ENCODE measurements around the gene F10. TPM values are rescaled to one million over a fixed set of nuclear protein-coding genes. Genes with fewer than 3 reads are reported as not detected.

F10 gene
- total and polyA plus RNA-seq, 4 donors: 85.3 to 199 (median 117) TPM

DNA sequence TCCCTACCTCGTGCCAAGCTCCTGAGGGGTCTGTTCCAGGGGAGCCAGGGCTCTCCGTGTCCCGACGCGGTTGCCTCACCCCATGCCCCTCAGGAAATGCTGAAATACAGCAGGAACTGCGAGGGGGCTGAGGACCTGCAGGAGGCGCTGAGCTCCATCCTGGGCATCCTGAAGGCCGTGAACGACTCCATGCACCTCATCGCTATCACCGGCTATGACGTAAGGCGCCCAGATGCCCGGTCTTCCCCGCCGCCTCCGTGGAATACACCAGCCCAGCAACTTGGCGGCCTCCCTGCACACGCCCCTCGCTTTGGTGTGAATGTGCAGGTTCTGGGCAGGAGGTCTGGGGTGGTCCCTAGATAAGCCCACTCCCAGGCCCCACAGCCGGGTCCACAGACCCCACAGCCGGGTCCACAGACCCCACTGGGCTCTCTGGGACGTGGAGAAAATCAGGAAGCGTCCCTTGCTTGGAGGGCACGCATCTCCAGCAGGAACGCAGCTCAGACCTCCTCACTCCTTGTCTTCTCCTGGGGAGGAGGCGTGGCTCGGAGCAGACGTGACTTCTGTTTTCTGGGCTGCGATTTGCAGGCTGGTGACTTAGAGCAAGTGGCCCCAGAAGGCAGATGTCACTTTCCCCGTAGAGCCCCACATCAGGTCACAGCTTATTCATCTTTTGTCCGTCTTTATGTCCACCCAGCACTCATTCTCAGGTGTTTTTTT is 36.4 kb upstream of the F10 start:
- 90% methylated on average over 32 of the region's 32 CpGs for WGBS

More for the DNA sequence above, 36.4 kb upstream of the F10 start:
- TF ChIP-seq EGR1 (IDR thresholded peaks at IDR 0.05; ENCODE audit: low read depth in 2 of 2) (no peak), SP1 (IDR thresholded peaks at IDR 0.05) (no peak), FOXA1 (IDR thresholded peaks at IDR 0.05) (no peak), HNF4A (conservative IDR thresholded peaks at IDR 0.05) (no peak), YY1 (IDR thresholded peaks at IDR 0.05) (no peak), HNF4G (IDR thresholded peaks at IDR 0.05) (no peak), JUND (IDR thresholded peaks at IDR 0.05) (no peak), NR2F2 (IDR thresholded peaks at IDR 0.05) (no peak)
- TF ChIP-seq, protein P1, sequence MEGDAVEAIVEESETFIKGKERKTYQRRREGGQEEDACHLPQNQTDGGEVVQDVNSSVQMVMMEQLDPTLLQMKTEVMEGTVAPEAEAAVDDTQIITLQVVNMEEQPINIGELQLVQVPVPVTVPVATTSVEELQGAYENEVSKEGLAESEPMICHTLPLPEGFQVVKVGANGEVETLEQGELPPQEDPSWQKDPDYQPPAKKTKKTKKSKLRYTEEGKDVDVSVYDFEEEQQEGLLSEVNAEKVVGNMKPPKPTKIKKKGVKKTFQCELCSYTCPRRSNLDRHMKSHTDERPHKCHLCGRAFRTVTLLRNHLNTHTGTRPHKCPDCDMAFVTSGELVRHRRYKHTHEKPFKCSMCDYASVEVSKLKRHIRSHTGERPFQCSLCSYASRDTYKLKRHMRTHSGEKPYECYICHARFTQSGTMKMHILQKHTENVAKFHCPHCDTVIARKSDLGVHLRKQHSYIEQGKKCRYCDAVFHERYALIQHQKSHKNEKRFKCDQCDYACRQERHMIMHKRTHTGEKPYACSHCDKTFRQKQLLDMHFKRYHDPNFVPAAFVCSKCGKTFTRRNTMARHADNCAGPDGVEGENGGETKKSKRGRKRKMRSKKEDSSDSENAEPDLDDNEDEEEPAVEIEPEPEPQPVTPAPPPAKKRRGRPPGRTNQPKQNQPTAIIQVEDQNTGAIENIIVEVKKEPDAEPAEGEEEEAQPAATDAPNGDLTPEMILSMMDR (IDR thresholded peaks at IDR 0.05; ENCODE audit: low read depth, low read length, missing input control): no peak
- TF ChIP-seq, protein P2, sequence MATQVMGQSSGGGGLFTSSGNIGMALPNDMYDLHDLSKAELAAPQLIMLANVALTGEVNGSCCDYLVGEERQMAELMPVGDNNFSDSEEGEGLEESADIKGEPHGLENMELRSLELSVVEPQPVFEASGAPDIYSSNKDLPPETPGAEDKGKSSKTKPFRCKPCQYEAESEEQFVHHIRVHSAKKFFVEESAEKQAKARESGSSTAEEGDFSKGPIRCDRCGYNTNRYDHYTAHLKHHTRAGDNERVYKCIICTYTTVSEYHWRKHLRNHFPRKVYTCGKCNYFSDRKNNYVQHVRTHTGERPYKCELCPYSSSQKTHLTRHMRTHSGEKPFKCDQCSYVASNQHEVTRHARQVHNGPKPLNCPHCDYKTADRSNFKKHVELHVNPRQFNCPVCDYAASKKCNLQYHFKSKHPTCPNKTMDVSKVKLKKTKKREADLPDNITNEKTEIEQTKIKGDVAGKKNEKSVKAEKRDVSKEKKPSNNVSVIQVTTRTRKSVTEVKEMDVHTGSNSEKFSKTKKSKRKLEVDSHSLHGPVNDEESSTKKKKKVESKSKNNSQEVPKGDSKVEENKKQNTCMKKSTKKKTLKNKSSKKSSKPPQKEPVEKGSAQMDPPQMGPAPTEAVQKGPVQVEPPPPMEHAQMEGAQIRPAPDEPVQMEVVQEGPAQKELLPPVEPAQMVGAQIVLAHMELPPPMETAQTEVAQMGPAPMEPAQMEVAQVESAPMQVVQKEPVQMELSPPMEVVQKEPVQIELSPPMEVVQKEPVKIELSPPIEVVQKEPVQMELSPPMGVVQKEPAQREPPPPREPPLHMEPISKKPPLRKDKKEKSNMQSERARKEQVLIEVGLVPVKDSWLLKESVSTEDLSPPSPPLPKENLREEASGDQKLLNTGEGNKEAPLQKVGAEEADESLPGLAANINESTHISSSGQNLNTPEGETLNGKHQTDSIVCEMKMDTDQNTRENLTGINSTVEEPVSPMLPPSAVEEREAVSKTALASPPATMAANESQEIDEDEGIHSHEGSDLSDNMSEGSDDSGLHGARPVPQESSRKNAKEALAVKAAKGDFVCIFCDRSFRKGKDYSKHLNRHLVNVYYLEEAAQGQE (IDR thresholded peaks at IDR 0.05): no peak
- TF ChIP-seq, protein P3, sequence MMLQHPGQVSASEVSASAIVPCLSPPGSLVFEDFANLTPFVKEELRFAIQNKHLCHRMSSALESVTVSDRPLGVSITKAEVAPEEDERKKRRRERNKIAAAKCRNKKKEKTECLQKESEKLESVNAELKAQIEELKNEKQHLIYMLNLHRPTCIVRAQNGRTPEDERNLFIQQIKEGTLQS (IDR thresholded peaks at IDR 0.05): no peak
- TF ChIP-seq, protein P4, sequence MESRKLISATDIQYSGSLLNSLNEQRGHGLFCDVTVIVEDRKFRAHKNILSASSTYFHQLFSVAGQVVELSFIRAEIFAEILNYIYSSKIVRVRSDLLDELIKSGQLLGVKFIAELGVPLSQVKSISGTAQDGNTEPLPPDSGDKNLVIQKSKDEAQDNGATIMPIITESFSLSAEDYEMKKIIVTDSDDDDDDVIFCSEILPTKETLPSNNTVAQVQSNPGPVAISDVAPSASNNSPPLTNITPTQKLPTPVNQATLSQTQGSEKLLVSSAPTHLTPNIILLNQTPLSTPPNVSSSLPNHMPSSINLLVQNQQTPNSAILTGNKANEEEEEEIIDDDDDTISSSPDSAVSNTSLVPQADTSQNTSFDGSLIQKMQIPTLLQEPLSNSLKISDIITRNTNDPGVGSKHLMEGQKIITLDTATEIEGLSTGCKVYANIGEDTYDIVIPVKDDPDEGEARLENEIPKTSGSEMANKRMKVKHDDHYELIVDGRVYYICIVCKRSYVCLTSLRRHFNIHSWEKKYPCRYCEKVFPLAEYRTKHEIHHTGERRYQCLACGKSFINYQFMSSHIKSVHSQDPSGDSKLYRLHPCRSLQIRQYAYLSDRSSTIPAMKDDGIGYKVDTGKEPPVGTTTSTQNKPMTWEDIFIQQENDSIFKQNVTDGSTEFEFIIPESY (IDR thresholded peaks at IDR 0.05): no peak
- TF ChIP-seq, protein P5, sequence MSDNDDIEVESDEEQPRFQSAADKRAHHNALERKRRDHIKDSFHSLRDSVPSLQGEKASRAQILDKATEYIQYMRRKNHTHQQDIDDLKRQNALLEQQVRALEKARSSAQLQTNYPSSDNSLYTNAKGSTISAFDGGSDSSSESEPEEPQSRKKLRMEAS (IDR thresholded peaks at IDR 0.05): no peak
- H3K9me3 ChIP-seq (ENCODE audit: control insufficient read depth in 4 of 4, low read length in 3 of 4): no peaks in the 10 kb centered on the region
- peaks cover 0 to 34% (median 7%) of the 10 kb centered on the region in 4 donors for H3K36me3 ChIP-seq (ENCODE audit: control insufficient read depth in 4 of 4, insufficient read depth in 3 of 4, low read depth in 1 of 4, low read length in 3 of 4)
- no peak overlapping the region for H3K4me3 ChIP-seq (ENCODE audit: low read depth in 1 of 3, low read length in 3 of 3)
- no peak overlapping the region for H3K27ac ChIP-seq (ENCODE audit: low read depth in 1 of 2, low read length in 2 of 2)
- no peaks in the 10 kb centered on the region for H3K4me1 ChIP-seq (ENCODE audit: control insufficient read depth in 4 of 4, insufficient read depth in 4 of 4, low read length in 3 of 4)
- DNase-seq (ENCODE audit: low spot score): no peak
- no peaks in the 10 kb centered on the region for H3K27me3 ChIP-seq (ENCODE audit: control insufficient read depth in 4 of 4, insufficient read depth in 4 of 4, low read length in 3 of 4)
- H3K9ac ChIP-seq (ENCODE audit: low read depth in 1 of 2, low read length in 2 of 2): no peak overlapping the region
